H9 (cell line): ENCODE data around the gene GABPB2. TPM values are rescaled to one million over a fixed set of nuclear protein-coding genes. Genes with fewer than 3 reads are reported as not detected.

ENCODE experiments used
- DNase-seq: peaks from one replicate; pipeline ENCODE4 v3.0.0-alpha.2; 2017
- H2AFZ ChIP-seq: one replicate; pipeline ENCODE4 v1.6.1; 2013; ENCODE audit warnings: mild to moderate bottlenecking, low read length, control low read depth, moderate library complexity
- H2AK5ac ChIP-seq: 2 replicates; pipeline ENCODE4 v1.6.1; 2013; ENCODE audit warnings: low read length, control low read depth, mixed read lengths; ENCODE audit not compliant: insufficient read length
- H2BK120ac ChIP-seq: one replicate; pipeline ENCODE4 v1.6.1; 2013; ENCODE audit warnings: low read depth, mild to moderate bottlenecking, low read length, control low read depth, inconsistent platforms; ENCODE audit not compliant: poor library complexity, severe bottlenecking
- H2BK12ac ChIP-seq: 2 replicates; pipeline ENCODE4 v1.6.1; 2013; ENCODE audit warnings: low read length, control low read depth, mixed read lengths, low read depth; ENCODE audit not compliant: insufficient read length
- H2BK15ac ChIP-seq: 2 replicates; pipeline ENCODE4 v1.6.1; 2013; ENCODE audit warnings: low read depth, low read length, control low read depth
- H2BK20ac ChIP-seq: one replicate; pipeline ENCODE4 v1.6.1; 2013; ENCODE audit warnings: low read depth, mild to moderate bottlenecking, low read length, control low read depth, inconsistent platforms; ENCODE audit not compliant: poor library complexity, severe bottlenecking
- H2BK5ac ChIP-seq: 2 replicates; pipeline ENCODE4 v1.6.1; 2013; ENCODE audit warnings: low read length, control low read depth, mixed read lengths; ENCODE audit not compliant: insufficient read length
- H3K14ac ChIP-seq: 2 replicates; pipeline ENCODE4 v1.6.1; 2013; ENCODE audit warnings: low read length, control low read depth; ENCODE audit not compliant: insufficient read depth
- H3K18ac ChIP-seq: 2 replicates; pipeline ENCODE4 v1.6.1; 2013; ENCODE audit warnings: low read depth, mild to moderate bottlenecking, mixed read lengths, low read length, control low read depth; ENCODE audit not compliant: insufficient read length
- H3K23ac ChIP-seq: 2 replicates; pipeline ENCODE4 v1.6.1; 2013; ENCODE audit warnings: low read length, control low read depth, mixed read lengths, low read depth; ENCODE audit not compliant: insufficient read length
- H3K23me2 ChIP-seq: 2 replicates; pipeline ENCODE4 v1.6.1; 2013; ENCODE audit warnings: low read depth, mild to moderate bottlenecking, mixed read lengths, low read length, control low read depth; ENCODE audit not compliant: insufficient read length, poor library complexity, severe bottlenecking
- H3K27ac ChIP-seq: 2 replicates; pipeline ENCODE4 v1.5.1; 2013; ENCODE audit warnings: low read length, control low read depth, mixed read lengths, low read depth; ENCODE audit not compliant: insufficient read length
- H3K27me3 ChIP-seq: 2 replicates; pipeline ENCODE4 v1.6.1; 2013; ENCODE audit warnings: low read length, control low read depth, inconsistent platforms; ENCODE audit not compliant: insufficient read depth
- H3K4ac ChIP-seq: 2 replicates; pipeline ENCODE4 v1.6.1; 2013; ENCODE audit warnings: low read depth, mild to moderate bottlenecking, control low read depth, inconsistent platforms, low read length, moderate library complexity
- H3K4me1 ChIP-seq: 2 replicates; pipeline ENCODE4 v1.6.1; 2013; ENCODE audit warnings: low read length, control low read depth, inconsistent platforms; ENCODE audit not compliant: insufficient read depth
- H3K4me2 ChIP-seq: 2 replicates; pipeline ENCODE4 v1.6.1; 2013; ENCODE audit warnings: low read length, control low read depth, mixed read lengths; ENCODE audit not compliant: insufficient read length, insufficient read depth
- H3K56ac ChIP-seq: 2 replicates; pipeline ENCODE4 v1.6.1; 2013; ENCODE audit warnings: low read depth, mild to moderate bottlenecking, mixed read lengths, low read length, control low read depth; ENCODE audit not compliant: insufficient read length
- H3K79me1 ChIP-seq: 2 replicates; pipeline ENCODE4 v1.6.1; 2013; ENCODE audit warnings: low read depth, mild to moderate bottlenecking, moderate library complexity, low read length, control low read depth, inconsistent platforms; ENCODE audit not compliant: insufficient read depth, poor library complexity, severe bottlenecking
- H3K79me2 ChIP-seq: 2 replicates; pipeline ENCODE4 v1.6.1; 2013; ENCODE audit warnings: low read length, control low read depth, inconsistent platforms; ENCODE audit not compliant: insufficient read depth
- H3K9ac ChIP-seq: 2 replicates; pipeline ENCODE4 v1.6.1; 2013; ENCODE audit warnings: low read length, control low read depth, mixed read lengths; ENCODE audit not compliant: insufficient read length; ENCODE audit errors: extremely low read depth
- H3K9me3 ChIP-seq: one replicate; pipeline ENCODE4 v1.6.1; 2013; ENCODE audit warnings: low read depth, low read length, inconsistent platforms; ENCODE audit not compliant: control insufficient read depth
- H3T11ph ChIP-seq: one replicate; pipeline ENCODE4 v1.6.1; 2013; ENCODE audit warnings: mild to moderate bottlenecking, low read length, control low read depth, inconsistent platforms
- H4K20me1 ChIP-seq: one replicate; pipeline ENCODE4 v1.6.1; 2013; ENCODE audit not compliant: control insufficient read depth, insufficient read length, insufficient read depth
- H4K5ac ChIP-seq: 2 replicates; pipeline ENCODE4 v1.6.1; 2013; ENCODE audit warnings: low read depth, mild to moderate bottlenecking, mixed read lengths, low read length, control low read depth; ENCODE audit not compliant: insufficient read length
- H4K8ac ChIP-seq: replicated peaks from 2 replicates; pipeline ENCODE4 v1.6.1; 2013; ENCODE audit warnings: low read length, control low read depth, mixed read lengths, low read depth; ENCODE audit not compliant: insufficient read length
- H4K91ac ChIP-seq: 2 replicates; pipeline ENCODE4 v1.6.1; 2013; ENCODE audit warnings: low read depth, mild to moderate bottlenecking, moderate library complexity, mixed read lengths, low read length, control low read depth; ENCODE audit not compliant: insufficient read length
- H3K27ac Mint-ChIP-seq, 3 experiments: 2 replicates in 2 of 3; 3 replicates in 1 of 3; pipeline ENCODE4 v1.8.0; 2020 to 2021; ENCODE audit warnings: mixed read lengths in 3 of 3, mild to moderate bottlenecking in 1 of 3, moderate library complexity in 1 of 3
- H3K27me3 Mint-ChIP-seq: 2 replicates; pipeline ENCODE4 v1.8.0; 2021; ENCODE audit warnings: low read depth, mild to moderate bottlenecking, moderate library complexity, mixed read lengths
- H3K36me3 Mint-ChIP-seq, 3 experiments: 2 replicates in 2 of 3; 3 replicates in 1 of 3; pipeline ENCODE4 v1.8.0; 2020 to 2021; ENCODE audit warnings: low read depth in 3 of 3, mixed read lengths in 3 of 3; ENCODE audit not compliant: insufficient read depth in 1 of 3
- H3K4me1 Mint-ChIP-seq, 2 experiments: 2 replicates each; pipeline ENCODE4 v1.8.0; 2020; ENCODE audit warnings: mixed read lengths in 2 of 2
- H3K4me3 Mint-ChIP-seq, 2 experiments: 2 replicates in 1 of 2; 3 replicates in 1 of 2; pipeline ENCODE4 v1.8.0; 2020 to 2021; ENCODE audit warnings: mild to moderate bottlenecking in 2 of 2, mixed read lengths in 2 of 2, moderate library complexity in 1 of 2
- H3K9me3 Mint-ChIP-seq, 2 experiments: 2 replicates in 1 of 2; 3 replicates in 1 of 2; pipeline ENCODE4 v1.8.0; 2020; ENCODE audit warnings: mild to moderate bottlenecking in 2 of 2, mixed read lengths in 2 of 2, moderate library complexity in 1 of 2
- WGBS: extraction: QIAGEN DNeasy Blood & Tissue Kit; methylation state at CpG from one replicate; pipeline ENCODE4 v1.1.7; 2013; ENCODE audit warnings: missing lambda C conversion rate, low lambda C conversion rate, mixed read lengths; ENCODE audit not compliant: insufficient read length; ENCODE audit errors: extremely low coverage; 5-methylcytosine and 5-hydroxymethylcytosine counted together
- total RNA-seq: library from RNA; stranded (reverse); gene quantifications from 2 replicates; pipeline ENCODE4 v1.2.1, GENCODE V29; 2021
- TF ChIP-seq, protein P1 (sequence below): fragments of 200-600 bp; sonication (generic); conservative IDR thresholded peaks from 3 replicates; pipeline ENCODE4 v1.8.0; 2021; ENCODE audit warnings: antibody characterized with exemption, mild to moderate bottlenecking

GABPB2 gene
- total RNA-seq, 1 experiment from 2014 or later = 4.1 TPM

DNA sequence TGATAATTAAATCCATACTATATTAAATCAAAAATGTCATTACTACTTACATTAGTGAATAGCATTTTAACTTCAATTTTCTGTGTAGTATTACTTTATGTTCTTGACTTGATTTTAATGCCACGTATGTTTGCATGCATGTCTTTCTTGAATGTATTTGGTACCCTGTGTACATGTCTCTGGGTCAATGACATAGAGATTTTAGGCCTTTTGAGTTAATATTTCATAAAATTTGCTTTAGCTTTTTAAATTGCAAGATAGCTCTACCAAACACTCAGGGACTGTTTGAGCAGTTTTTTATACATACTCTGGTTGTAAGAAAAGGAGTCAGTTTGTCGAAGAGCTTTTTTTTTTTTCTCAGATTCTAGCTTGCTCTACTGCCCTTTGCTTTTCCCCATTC, 8.9 kb upstream of the GABPB2 start:
- Histone ChIP-seq H3K56ac (no peak overlapping the region), H2BK15ac (no peak overlapping the region), H2AFZ (no peak overlapping the region), H3K14ac (no peak overlapping the region), H3K23ac (no peak overlapping the region), H4K91ac (no peak overlapping the region), H3K9me3 (no peaks in the 10 kb centered on the region), H3K27me3 (no peaks in the 10 kb centered on the region), H3K4ac (no peak overlapping the region), H4K20me1 (no peaks in the 10 kb centered on the region), H3T11ph (no peak overlapping the region), H2BK5ac (no peak overlapping the region), H3K4me1 (peaks cover 7% of the 10 kb centered on the region; the same call in 1 of the 2 replicates), H3K23me2 (peaks cover 22% of the 10 kb centered on the region), H3K9ac (no peak overlapping the region), H3K4me2 (peak overlapping the region; percentile 86), H2BK120ac (no peak overlapping the region), H2BK20ac (no peak overlapping the region), H3K18ac (no peak overlapping the region), H3K79me1 (peaks cover 10% of the 10 kb centered on the region), H3K27ac (no peak overlapping the region), H4K8ac (no peak overlapping the region), H3K79me2 (peaks cover 30% of the 10 kb centered on the region; the same call in 1 of the 2 replicates), H2BK12ac (no peak overlapping the region), H2AK5ac (no peak overlapping the region), H4K5ac (no peak overlapping the region)
- peak overlapping the region in 1 of 3 experiments; percentile 36; a peak in 1 of 7 replicates for H3K27ac Mint-ChIP-seq
- no CpG with 5 or more reads among the region's 2 CpGs for WGBS
- peaks cover 42 to 46% of the 10 kb centered on the region in 2 experiments for H3K4me1 Mint-ChIP-seq
- no peak for DNase-seq
- H3K36me3 Mint-ChIP-seq = peaks cover 10 to 32% (median 28%) of the 10 kb centered on the region in 3 experiments
- no peaks in the 10 kb centered on the region for H3K27me3 Mint-ChIP-seq
- no peaks in the 10 kb centered on the region for H3K9me3 Mint-ChIP-seq
- TF ChIP-seq, protein P1, sequence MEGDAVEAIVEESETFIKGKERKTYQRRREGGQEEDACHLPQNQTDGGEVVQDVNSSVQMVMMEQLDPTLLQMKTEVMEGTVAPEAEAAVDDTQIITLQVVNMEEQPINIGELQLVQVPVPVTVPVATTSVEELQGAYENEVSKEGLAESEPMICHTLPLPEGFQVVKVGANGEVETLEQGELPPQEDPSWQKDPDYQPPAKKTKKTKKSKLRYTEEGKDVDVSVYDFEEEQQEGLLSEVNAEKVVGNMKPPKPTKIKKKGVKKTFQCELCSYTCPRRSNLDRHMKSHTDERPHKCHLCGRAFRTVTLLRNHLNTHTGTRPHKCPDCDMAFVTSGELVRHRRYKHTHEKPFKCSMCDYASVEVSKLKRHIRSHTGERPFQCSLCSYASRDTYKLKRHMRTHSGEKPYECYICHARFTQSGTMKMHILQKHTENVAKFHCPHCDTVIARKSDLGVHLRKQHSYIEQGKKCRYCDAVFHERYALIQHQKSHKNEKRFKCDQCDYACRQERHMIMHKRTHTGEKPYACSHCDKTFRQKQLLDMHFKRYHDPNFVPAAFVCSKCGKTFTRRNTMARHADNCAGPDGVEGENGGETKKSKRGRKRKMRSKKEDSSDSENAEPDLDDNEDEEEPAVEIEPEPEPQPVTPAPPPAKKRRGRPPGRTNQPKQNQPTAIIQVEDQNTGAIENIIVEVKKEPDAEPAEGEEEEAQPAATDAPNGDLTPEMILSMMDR = no peak
- H3K4me3 Mint-ChIP-seq = peak overlapping the region; percentile 94 to 98
